Calu3 (cell line): ENCODE data around the gene PARP12. TPM values are rescaled to one million over a fixed set of nuclear protein-coding genes. Genes with fewer than 3 reads are reported as not detected.

Experiments used
- BruUV-seq: library from RNA; stranded (reverse); fragments of 400-500 nt; replicated peaks from 2 replicates; lab custom pipeline; 2021; lab: Mats Ljungman, UMichigan
- CTCF ChIA-PET: fragments of 300-600 bp; sonication (Branson Sonifier 250); formaldehyde crosslinking; loops from one replicate; lab custom pipeline; 2022; ENCODE audit warnings: antibody characterized with exemption; lab: Charles Lee
- DNase-seq: peaks from one replicate; pipeline ENCODE4 v3.0.0; 2022
- H3K27ac Mint-ChIP-seq: one replicate; pipeline ENCODE4 v1.8.0; 2022; ENCODE audit warnings: mixed read lengths; ENCODE audit not compliant: unreplicated experiment
- H3K27me3 Mint-ChIP-seq: one replicate; pipeline ENCODE4 v1.8.0; 2022; ENCODE audit warnings: mixed read lengths; ENCODE audit not compliant: unreplicated experiment
- H3K36me3 Mint-ChIP-seq: one replicate; pipeline ENCODE4 v1.8.0; 2022; ENCODE audit warnings: mild to moderate bottlenecking, moderate library complexity, mixed read lengths; ENCODE audit not compliant: insufficient read depth, unreplicated experiment
- H3K4me1 Mint-ChIP-seq: one replicate; pipeline ENCODE4 v1.8.0; 2022; ENCODE audit warnings: mild to moderate bottlenecking, low read depth, mixed read lengths; ENCODE audit not compliant: unreplicated experiment
- H3K4me3 Mint-ChIP-seq: one replicate; pipeline ENCODE4 v1.8.0; 2022; ENCODE audit warnings: mild to moderate bottlenecking, low read depth, moderate library complexity, mixed read lengths; ENCODE audit not compliant: unreplicated experiment
- H3K9me3 Mint-ChIP-seq: one replicate; pipeline ENCODE4 v1.8.0; 2022; ENCODE audit warnings: low read depth, mixed read lengths; ENCODE audit not compliant: unreplicated experiment
- intact Hi-C: fragments of 100-400 bp; cut with micrococcal nuclease; formaldehyde crosslinking; loops from one replicate; pipeline ENCODE4 v1.10.0; 2022; ENCODE audit not compliant: unreplicated experiment
- total RNA-seq: library from RNA; stranded (reverse); gene quantifications from 2 replicates; pipeline ENCODE4 v1.2.3, GENCODE V29; 2022
- TF ChIP-seq, protein P1 (sequence below): fragments of 200-600 bp; IDR thresholded peaks from one replicate; pipeline ENCODE4 v1.8.0; 2022; ENCODE audit warnings: antibody characterized with exemption; ENCODE audit not compliant: unreplicated experiment

The PARP12 gene
- total RNA-seq, 1 experiment from 2014 or later, result 66.6 TPM

DNA sequence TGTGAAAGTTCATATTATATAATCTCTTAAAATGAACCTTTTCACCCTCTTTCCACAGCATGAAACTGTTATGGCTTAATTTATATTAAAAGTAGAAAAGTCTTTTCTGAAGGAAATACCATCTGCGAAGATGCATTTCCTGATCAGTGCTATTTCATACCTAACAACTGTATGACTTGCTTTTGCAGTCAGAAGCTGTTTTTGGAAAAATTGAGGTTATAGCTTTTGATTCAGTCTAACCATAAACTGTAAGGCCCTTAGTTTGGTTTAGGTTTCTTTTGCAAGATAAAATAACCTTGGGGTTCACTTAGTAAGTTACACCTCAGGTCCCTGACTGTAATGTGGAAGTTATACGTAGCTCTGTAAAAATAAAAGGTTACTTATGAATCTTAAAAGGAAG lies 22.7 kb upstream of the PARP12 start:
- DNase-seq, result no peak
- TF ChIP-seq, protein P1, sequence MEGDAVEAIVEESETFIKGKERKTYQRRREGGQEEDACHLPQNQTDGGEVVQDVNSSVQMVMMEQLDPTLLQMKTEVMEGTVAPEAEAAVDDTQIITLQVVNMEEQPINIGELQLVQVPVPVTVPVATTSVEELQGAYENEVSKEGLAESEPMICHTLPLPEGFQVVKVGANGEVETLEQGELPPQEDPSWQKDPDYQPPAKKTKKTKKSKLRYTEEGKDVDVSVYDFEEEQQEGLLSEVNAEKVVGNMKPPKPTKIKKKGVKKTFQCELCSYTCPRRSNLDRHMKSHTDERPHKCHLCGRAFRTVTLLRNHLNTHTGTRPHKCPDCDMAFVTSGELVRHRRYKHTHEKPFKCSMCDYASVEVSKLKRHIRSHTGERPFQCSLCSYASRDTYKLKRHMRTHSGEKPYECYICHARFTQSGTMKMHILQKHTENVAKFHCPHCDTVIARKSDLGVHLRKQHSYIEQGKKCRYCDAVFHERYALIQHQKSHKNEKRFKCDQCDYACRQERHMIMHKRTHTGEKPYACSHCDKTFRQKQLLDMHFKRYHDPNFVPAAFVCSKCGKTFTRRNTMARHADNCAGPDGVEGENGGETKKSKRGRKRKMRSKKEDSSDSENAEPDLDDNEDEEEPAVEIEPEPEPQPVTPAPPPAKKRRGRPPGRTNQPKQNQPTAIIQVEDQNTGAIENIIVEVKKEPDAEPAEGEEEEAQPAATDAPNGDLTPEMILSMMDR, result no peak
- no peak overlapping the region for H3K27ac Mint-ChIP-seq
- no TSS peak for BruUV-seq
- H3K36me3 Mint-ChIP-seq, result no peaks in the 10 kb centered on the region
- peaks cover 6% of the 10 kb centered on the region for H3K27me3 Mint-ChIP-seq
- H3K4me3 Mint-ChIP-seq, result no peak overlapping the region
- CTCF ChIA-PET, result interaction anchor here (0.6 kb wide), 1 partner anchor 648 kb away, joined by 3 read pairs; no protein-coding TSS in a partner anchor
- H3K4me1 Mint-ChIP-seq, result no peaks in the 10 kb centered on the region
- intact Hi-C loops, result no loop called here
- no peaks in the 10 kb centered on the region for H3K9me3 Mint-ChIP-seq

DNA sequence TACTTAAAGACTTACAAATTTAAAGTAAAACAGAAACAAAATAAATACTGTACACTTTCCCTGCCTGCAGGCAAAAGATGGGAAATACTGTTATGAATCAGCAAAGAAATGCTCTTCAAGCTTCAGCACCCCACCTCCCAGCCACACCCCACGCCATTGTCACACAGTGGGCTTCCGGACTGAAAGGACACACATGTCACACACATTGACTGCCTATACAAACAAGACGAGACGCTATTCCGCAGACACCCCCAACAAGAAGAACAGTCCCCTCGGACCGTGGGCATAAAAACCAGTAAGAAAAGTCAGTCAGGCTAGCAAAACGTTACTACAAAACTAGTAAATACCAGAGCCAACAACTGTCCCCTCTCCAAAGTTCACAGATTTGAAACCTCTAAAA lies 22.2 kb upstream of the PARP12 start:
- Mint-ChIP-seq H3K9me3 (no peaks in the 10 kb centered on the region), H3K4me3 (no peak overlapping the region), H3K36me3 (no peaks in the 10 kb centered on the region), H3K27me3 (peaks cover 11% of the 10 kb centered on the region), H3K27ac (no peak overlapping the region), H3K4me1 (no peaks in the 10 kb centered on the region)
- BruUV-seq, result no TSS peak
- TF ChIP-seq, protein P1, result no peak
- intact Hi-C loops, result no loop called here
- CTCF ChIA-PET, result no interaction called here
- no peak for DNase-seq

DNA sequence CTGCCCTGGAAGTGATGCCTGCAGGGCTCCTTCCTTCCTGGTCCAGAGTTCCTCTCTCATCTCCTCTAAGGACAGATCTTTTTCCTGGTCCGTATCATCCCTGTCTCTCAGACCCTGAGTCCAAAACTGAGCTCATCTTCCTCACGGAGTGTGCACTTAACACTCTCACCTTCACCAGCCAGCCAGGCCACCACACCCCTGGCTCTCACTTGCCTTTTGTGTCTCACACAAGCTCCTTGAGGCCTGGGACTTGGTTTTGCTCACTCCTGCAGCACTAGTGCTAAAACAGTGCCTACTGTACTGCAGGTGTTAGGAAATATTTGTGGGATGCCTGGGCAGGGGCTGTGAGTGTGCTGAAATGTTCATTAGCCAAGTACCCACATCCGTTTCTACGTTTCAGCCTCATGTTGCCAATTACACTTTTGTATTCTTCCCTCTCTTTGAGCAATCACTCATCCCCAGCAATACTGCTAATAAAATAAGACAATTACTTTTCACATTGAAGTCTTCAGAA lies 21.4 kb upstream of the PARP12 start:
- TF ChIP-seq, protein P1, result no peak
- intact Hi-C loops, result no loop called here
- no peaks in the 10 kb centered on the region for H3K4me1 Mint-ChIP-seq
- no peak overlapping the region for H3K27ac Mint-ChIP-seq
- no peaks in the 10 kb centered on the region for H3K36me3 Mint-ChIP-seq
- H3K9me3 Mint-ChIP-seq, result no peaks in the 10 kb centered on the region
- no TSS peak for BruUV-seq
- DNase-seq, result no peak
- no peak overlapping the region for H3K4me3 Mint-ChIP-seq
- CTCF ChIA-PET, result no interaction called here
- H3K27me3 Mint-ChIP-seq, result peaks cover 14% of the 10 kb centered on the region

DNA sequence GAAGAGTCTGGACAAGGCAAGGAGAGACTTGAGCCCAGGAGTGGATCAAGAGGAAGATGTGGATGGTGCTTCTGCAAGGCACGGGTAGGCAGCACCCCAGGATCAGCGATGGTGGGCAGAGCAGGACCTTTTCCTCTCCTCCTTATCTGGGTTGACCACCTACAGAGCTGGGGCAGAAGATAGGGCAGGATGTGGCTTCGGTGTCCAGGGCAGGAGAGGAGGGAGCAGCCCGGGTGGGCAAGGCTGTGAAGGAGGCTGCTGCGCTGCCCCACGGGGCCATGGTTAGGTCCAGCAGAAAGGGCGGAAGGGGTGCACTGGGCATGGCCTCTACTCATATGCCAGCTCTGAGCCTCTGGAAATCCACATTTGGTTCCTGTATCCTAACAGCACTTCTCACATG lies 20.0 kb upstream of the PARP12 start:
- H3K36me3 Mint-ChIP-seq, result no peaks in the 10 kb centered on the region
- intact Hi-C loops, result no loop called here
- CTCF ChIA-PET, result no interaction called here
- no peak overlapping the region for H3K4me3 Mint-ChIP-seq
- no peaks in the 10 kb centered on the region for H3K9me3 Mint-ChIP-seq
- BruUV-seq, result no TSS peak
- no peak overlapping the region for H3K27ac Mint-ChIP-seq
- DNase-seq, result no peak
- H3K27me3 Mint-ChIP-seq, result peaks cover 14% of the 10 kb centered on the region
- no peaks in the 10 kb centered on the region for H3K4me1 Mint-ChIP-seq
- TF ChIP-seq, protein P1, result no peak
